ENCODE data around the gene PARD3B.

PARD3B gene

DNA sequence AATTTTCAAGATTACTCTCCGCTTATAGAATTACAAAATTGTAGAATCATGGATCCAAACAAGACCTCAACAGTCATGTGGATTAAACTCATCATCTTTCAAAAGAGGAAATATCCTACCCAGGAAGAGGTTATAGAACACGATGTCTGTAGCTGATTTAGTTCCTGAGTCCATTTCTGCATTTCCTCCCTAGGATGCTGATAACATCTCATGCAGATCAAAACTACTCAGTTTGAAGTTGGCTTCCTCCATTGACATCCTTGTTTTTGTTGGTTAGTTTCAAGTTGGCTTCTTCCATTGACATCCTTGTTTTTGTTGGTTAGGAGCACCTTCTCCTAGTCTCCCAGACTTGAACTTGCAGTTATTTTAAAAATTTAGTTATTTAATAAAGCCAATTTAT, 147.5 kb downstream of the PARD3B start:
- no peaks in the 10 kb centered on the region for H3K27me3 ChIP-seq (ENCODE audit: control insufficient read depth, low read length)
- no peak overlapping the region for H3K4me3 ChIP-seq (ENCODE audit: low read length)
- H3K4me1 ChIP-seq (ENCODE audit: control insufficient read depth, low read length): no peaks in the 10 kb centered on the region
- no peak overlapping the region for H3K4me2 ChIP-seq (ENCODE audit: low read length)
- no peaks in the 10 kb centered on the region for H3K36me3 ChIP-seq (ENCODE audit: control insufficient read depth, low read length)
- no peaks in the 10 kb centered on the region for H3K79me2 ChIP-seq (ENCODE audit: control insufficient read depth, low read length)
- H4K20me1 ChIP-seq (ENCODE audit: control insufficient read depth, insufficient read depth, low read depth, low read length): no peaks in the 10 kb centered on the region
- H3K27ac ChIP-seq (ENCODE audit: low read depth, low read length): no peak overlapping the region
- no peaks in the 10 kb centered on the region for H3K9me3 ChIP-seq (ENCODE audit: control insufficient read depth, insufficient read depth, low read length)
- no peaks in the 10 kb centered on the region for H3K9me2 ChIP-seq (replicated peaks; ENCODE audit: control insufficient read depth, low read length)
- H3F3A ChIP-seq (ENCODE audit: control insufficient read depth, insufficient read depth): no peaks in the 10 kb centered on the region
- no peak for TF ChIP-seq EZH2phosphoT487 (IDR thresholded peaks at IDR 0.05; ENCODE audit: borderline replicate concordance, low read length)
- TF ChIP-seq, protein P1, sequence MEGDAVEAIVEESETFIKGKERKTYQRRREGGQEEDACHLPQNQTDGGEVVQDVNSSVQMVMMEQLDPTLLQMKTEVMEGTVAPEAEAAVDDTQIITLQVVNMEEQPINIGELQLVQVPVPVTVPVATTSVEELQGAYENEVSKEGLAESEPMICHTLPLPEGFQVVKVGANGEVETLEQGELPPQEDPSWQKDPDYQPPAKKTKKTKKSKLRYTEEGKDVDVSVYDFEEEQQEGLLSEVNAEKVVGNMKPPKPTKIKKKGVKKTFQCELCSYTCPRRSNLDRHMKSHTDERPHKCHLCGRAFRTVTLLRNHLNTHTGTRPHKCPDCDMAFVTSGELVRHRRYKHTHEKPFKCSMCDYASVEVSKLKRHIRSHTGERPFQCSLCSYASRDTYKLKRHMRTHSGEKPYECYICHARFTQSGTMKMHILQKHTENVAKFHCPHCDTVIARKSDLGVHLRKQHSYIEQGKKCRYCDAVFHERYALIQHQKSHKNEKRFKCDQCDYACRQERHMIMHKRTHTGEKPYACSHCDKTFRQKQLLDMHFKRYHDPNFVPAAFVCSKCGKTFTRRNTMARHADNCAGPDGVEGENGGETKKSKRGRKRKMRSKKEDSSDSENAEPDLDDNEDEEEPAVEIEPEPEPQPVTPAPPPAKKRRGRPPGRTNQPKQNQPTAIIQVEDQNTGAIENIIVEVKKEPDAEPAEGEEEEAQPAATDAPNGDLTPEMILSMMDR (IDR thresholded peaks at IDR 0.05; ENCODE audit: low read depth, low read length, poor library complexity, severe bottlenecking): no peak

DNA sequence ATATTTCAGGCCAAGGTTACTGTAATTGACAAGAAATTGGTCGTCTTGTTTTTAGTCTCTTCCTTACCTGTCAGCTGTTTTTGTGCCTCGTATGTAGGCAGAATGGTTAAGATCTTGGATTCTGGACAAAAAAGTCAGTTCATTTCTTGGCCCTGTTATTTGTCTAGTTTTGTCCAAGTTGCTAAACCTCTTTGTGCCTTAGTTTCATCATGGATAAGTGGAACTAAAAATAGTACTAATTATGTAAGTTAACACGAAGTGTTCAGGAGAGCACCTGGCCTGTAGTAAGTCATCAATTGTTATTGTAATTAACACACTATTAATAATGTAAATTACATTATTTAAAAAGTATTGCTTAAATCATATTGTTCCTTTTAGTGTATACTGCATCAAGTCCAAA, 148.0 kb downstream of the PARD3B start:
- H3F3A ChIP-seq (ENCODE audit: control insufficient read depth, insufficient read depth): no peaks in the 10 kb centered on the region
- H4K20me1 ChIP-seq (ENCODE audit: control insufficient read depth, insufficient read depth, low read depth, low read length): no peaks in the 10 kb centered on the region
- no peak overlapping the region for H3K4me2 ChIP-seq (ENCODE audit: low read length)
- no peaks in the 10 kb centered on the region for H3K9me2 ChIP-seq (replicated peaks; ENCODE audit: control insufficient read depth, low read length)
- H3K27me3 ChIP-seq (ENCODE audit: control insufficient read depth, low read length): no peaks in the 10 kb centered on the region
- no peaks in the 10 kb centered on the region for H3K79me2 ChIP-seq (ENCODE audit: control insufficient read depth, low read length)
- no peak overlapping the region for H3K4me3 ChIP-seq (ENCODE audit: low read length)
- H3K9me3 ChIP-seq (ENCODE audit: control insufficient read depth, insufficient read depth, low read length): no peaks in the 10 kb centered on the region
- H3K27ac ChIP-seq (ENCODE audit: low read depth, low read length): no peak overlapping the region
- H3K36me3 ChIP-seq (ENCODE audit: control insufficient read depth, low read length): no peaks in the 10 kb centered on the region
- no peaks in the 10 kb centered on the region for H3K4me1 ChIP-seq (ENCODE audit: control insufficient read depth, low read length)
- TF ChIP-seq, protein P1 (IDR thresholded peaks at IDR 0.05; ENCODE audit: low read depth, low read length, poor library complexity, severe bottlenecking): no peak
- TF ChIP-seq EZH2phosphoT487 (IDR thresholded peaks at IDR 0.05; ENCODE audit: borderline replicate concordance, low read length): no peak

DNA sequence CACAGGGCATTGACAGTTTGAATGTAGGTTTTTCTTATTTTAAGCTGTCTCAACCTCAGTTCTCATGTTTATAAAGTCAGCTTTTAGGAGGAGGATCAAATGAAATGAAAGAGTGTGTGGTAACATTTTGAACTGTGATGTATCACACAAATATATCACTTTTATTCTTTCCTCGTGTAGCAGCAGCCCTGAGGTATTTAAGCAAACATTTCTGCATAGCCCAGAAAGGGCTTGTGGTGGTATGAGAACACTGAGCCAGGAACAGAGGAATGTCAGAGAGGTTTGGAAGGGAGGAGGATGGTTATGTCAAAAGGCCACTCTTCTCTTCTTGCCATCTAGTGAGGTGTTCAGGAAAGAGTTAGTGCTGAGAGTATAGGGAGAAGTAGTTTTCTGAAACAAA, 150.2 kb downstream of the PARD3B start:
- Histone ChIP-seq H3K4me3 (ENCODE audit: low read length) (no peak overlapping the region), H3K4me1 (ENCODE audit: control insufficient read depth, low read length) (no peaks in the 10 kb centered on the region), H3K36me3 (ENCODE audit: control insufficient read depth, low read length) (no peaks in the 10 kb centered on the region), H3K4me2 (ENCODE audit: low read length) (no peak overlapping the region), H3K9me2 (replicated peaks; ENCODE audit: control insufficient read depth, low read length) (no peaks in the 10 kb centered on the region), H3K9me3 (ENCODE audit: control insufficient read depth, insufficient read depth, low read length) (no peaks in the 10 kb centered on the region), H4K20me1 (ENCODE audit: control insufficient read depth, insufficient read depth, low read depth, low read length) (no peaks in the 10 kb centered on the region), H3K27me3 (ENCODE audit: control insufficient read depth, low read length) (no peaks in the 10 kb centered on the region), H3F3A (ENCODE audit: control insufficient read depth, insufficient read depth) (no peaks in the 10 kb centered on the region), H3K79me2 (ENCODE audit: control insufficient read depth, low read length) (no peaks in the 10 kb centered on the region), H3K27ac (ENCODE audit: low read depth, low read length) (no peak overlapping the region)
- TF ChIP-seq, protein P1 (IDR thresholded peaks at IDR 0.05; ENCODE audit: low read depth, low read length, poor library complexity, severe bottlenecking): no peak
- no peak for TF ChIP-seq EZH2phosphoT487 (IDR thresholded peaks at IDR 0.05; ENCODE audit: borderline replicate concordance, low read length)

DNA sequence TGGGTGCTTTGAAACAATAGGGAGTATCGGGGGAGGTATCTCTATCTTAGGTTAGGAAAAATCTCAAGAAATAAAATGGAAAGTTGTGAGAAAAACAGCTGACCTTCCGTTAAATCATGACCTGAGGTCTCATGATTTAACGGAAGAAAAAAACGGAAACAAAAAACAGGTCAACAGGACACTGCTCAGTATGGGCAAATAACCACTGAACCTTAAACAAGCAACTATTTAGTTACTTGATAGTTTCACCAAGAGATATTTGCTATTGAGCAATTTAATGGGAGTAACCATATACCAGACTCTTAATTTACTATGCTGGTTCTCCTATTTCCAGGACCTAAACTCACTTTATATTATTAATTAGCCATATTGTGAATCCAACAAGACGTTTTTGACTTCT, 150.8 kb downstream of the PARD3B start:
- H3K27ac ChIP-seq (ENCODE audit: low read depth, low read length): no peak overlapping the region
- no peaks in the 10 kb centered on the region for H3K27me3 ChIP-seq (ENCODE audit: control insufficient read depth, low read length)
- H3K4me3 ChIP-seq (ENCODE audit: low read length): no peak overlapping the region
- H3F3A ChIP-seq (ENCODE audit: control insufficient read depth, insufficient read depth): no peaks in the 10 kb centered on the region
- H3K9me3 ChIP-seq (ENCODE audit: control insufficient read depth, insufficient read depth, low read length): no peaks in the 10 kb centered on the region
- no peak overlapping the region for H3K4me2 ChIP-seq (ENCODE audit: low read length)
- H4K20me1 ChIP-seq (ENCODE audit: control insufficient read depth, insufficient read depth, low read depth, low read length): no peaks in the 10 kb centered on the region
- H3K4me1 ChIP-seq (ENCODE audit: control insufficient read depth, low read length): no peaks in the 10 kb centered on the region
- no peaks in the 10 kb centered on the region for H3K79me2 ChIP-seq (ENCODE audit: control insufficient read depth, low read length)
- no peaks in the 10 kb centered on the region for H3K9me2 ChIP-seq (replicated peaks; ENCODE audit: control insufficient read depth, low read length)
- no peaks in the 10 kb centered on the region for H3K36me3 ChIP-seq (ENCODE audit: control insufficient read depth, low read length)
- TF ChIP-seq, protein P1 (IDR thresholded peaks at IDR 0.05; ENCODE audit: low read depth, low read length, poor library complexity, severe bottlenecking): no peak
- TF ChIP-seq EZH2phosphoT487 (IDR thresholded peaks at IDR 0.05; ENCODE audit: borderline replicate concordance, low read length): no peak
